Smooth muscle cell (in vitro differentiated cells): ENCODE results near the gene COQ10B. TPM values are rescaled to one million over a fixed set of nuclear protein-coding genes. Genes with fewer than 3 reads are reported as not detected.

Source experiments
- DNase-seq: peaks from one replicate; lab custom pipeline; 2025; ENCODE audit not compliant: unreplicated experiment; lab: John Stamatoyannopoulos, UW
- H2AFZ ChIP-seq: fragments of 200-600 bp; sonication (generic); 2 replicates; pipeline ENCODE4 v1.6.0; 2016; ENCODE audit warnings: antibody characterized with exemption, low read depth, mild to moderate bottlenecking
- H3F3A ChIP-seq: fragments of 200-600 bp; sonication (generic); 2 replicates; pipeline ENCODE4 v1.6.0; 2017; ENCODE audit warnings: antibody characterized with exemption, low read depth
- H3K27ac ChIP-seq: fragments of 200-600 bp; sonication (generic); 2 replicates; pipeline ENCODE4 v1.5.1; 2016; ENCODE audit warnings: low read depth, mild to moderate bottlenecking
- H3K27me3 ChIP-seq: fragments of 200-600 bp; sonication (generic); 2 replicates; pipeline ENCODE4 v1.6.1; 2016; ENCODE audit warnings: low read depth, mild to moderate bottlenecking
- H3K36me3 ChIP-seq: fragments of 200-600 bp; sonication (generic); 2 replicates; pipeline ENCODE4 v1.5.1; 2016; ENCODE audit warnings: low read depth
- H3K4me1 ChIP-seq: fragments of 200-600 bp; sonication (generic); 2 replicates; pipeline ENCODE4 v1.5.1; 2016; ENCODE audit warnings: low read depth
- H3K4me2 ChIP-seq: fragments of 200-600 bp; sonication (generic); 2 replicates; pipeline ENCODE4 v1.6.0; 2016; ENCODE audit warnings: mild to moderate bottlenecking
- H3K4me3 ChIP-seq: fragments of 200-600 bp; sonication (generic); 2 replicates; pipeline ENCODE4 v1.5.1; 2016; ENCODE audit warnings: mild to moderate bottlenecking
- H3K79me2 ChIP-seq: fragments of 200-600 bp; sonication (generic); 2 replicates; pipeline ENCODE4 v1.6.0; 2016; ENCODE audit warnings: low read depth, mild to moderate bottlenecking
- H3K9ac ChIP-seq: fragments of 200-600 bp; sonication (generic); 2 replicates; pipeline ENCODE4 v1.6.0; 2016; ENCODE audit warnings: low read depth
- H3K9me3 ChIP-seq: fragments of 200-600 bp; sonication (generic); replicated peaks from 2 replicates; pipeline ENCODE4 v1.5.1; 2016; ENCODE audit warnings: low read depth
- H4K20me1 ChIP-seq: fragments of 200-600 bp; sonication (generic); 2 replicates; pipeline ENCODE4 v1.6.0; 2016; ENCODE audit warnings: low read depth
- CTCF ChIP-seq: fragments of 200-600 bp; sonication (generic); IDR thresholded peaks from 2 replicates; pipeline ENCODE4 v1.5.1; 2017; ENCODE audit warnings: borderline replicate concordance, mild to moderate bottlenecking, antibody characterized with exemption; ENCODE audit not compliant: insufficient read depth, poor library complexity, severe bottlenecking
- WGBS: methylation state at CpG from one replicate; pipeline ENCODE4 v1.1.7; 2016; ENCODE audit warnings: low lambda C conversion rate; 5-methylcytosine and 5-hydroxymethylcytosine counted together
- polyA plus RNA-seq: library from polyadenylated mRNA; unstranded; fragments of >200 nt; fragmentation: Nextera tagmentation; extraction: Ambion mirVana; gene quantifications from 2 replicates; pipeline ENCODE4 v1.2.1, GENCODE V29; 2016
- total RNA-seq: library from RNA; depleted of rRNA; stranded (reverse); fragments of >200 nt; gene quantifications from 2 replicates; pipeline ENCODE4 v1.2.3, GENCODE V29; 2014

Gene COQ10B
- total and polyA plus RNA-seq, 2 experiments from 2014 or later, result 50.6 to 61.5 TPM

- peak overlapping the region; percentile 92 for H3K9ac ChIP-seq
- peak overlapping the region; percentile 58 for H3K27ac ChIP-seq
- no peaks in the 10 kb centered on the region for H3K27me3 ChIP-seq
- peak overlapping the region; percentile 90 for H2AFZ ChIP-seq
- no peak for DNase-seq
- peaks cover 7% of the 10 kb centered on the region for H3F3A ChIP-seq
- H3K4me3 ChIP-seq, result peak overlapping the region; percentile 97
- no peak for TF ChIP-seq CTCF
- H4K20me1 ChIP-seq, result peaks cover 38% of the 10 kb centered on the region
- peaks cover 45% of the 10 kb centered on the region for H3K79me2 ChIP-seq
- WGBS, result 3% methylated on average over 16 of the region's 16 CpGs
- H3K4me2 ChIP-seq, result peak overlapping the region; percentile 90
- no peaks in the 10 kb centered on the region for H3K9me3 ChIP-seq
- H3K4me1 ChIP-seq, result peaks cover 18% of the 10 kb centered on the region
- H3K36me3 ChIP-seq, result no peaks in the 10 kb centered on the region
These were observed 62.0 kb downstream of the COQ10B start for GRCh38 chr2:197515315-197515738.

DNA sequence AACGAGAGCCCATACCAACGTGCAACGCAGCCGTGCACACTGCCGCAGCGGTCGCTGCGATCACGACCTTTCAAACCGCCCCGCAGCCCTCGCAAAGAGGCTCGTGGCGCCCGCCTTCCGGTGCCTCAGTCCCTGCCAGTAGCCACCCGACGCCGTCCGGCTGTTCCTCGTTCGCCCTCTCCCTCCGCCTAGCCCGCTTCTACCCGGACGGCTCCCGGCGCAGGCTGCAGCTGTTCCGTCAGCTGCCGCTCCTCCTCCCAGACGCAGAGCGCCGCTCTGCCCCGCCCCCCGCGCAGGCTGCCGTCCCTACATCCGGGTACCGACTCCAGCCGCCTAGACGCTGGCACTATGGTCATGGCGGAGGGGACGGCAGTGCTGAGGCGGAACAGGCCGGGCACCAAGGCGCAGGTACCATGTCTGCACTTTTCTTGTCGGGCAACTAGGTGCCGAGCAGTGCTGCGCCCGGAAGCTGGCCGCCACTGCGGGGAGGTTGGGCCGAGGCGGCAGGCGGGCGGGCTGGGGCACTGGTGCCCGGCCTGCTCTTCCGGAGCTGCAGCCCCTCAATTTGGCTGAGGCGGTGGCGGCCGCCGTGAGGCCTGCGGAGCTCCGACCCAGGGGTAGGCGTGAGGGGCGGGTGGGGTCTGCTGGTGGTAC is 62.5 kb downstream of the COQ10B start, which contains the start of gene MOB4:
TSS of gene MOB4 (plus strand) at position 328 of the 654 bp plus-strand sequence. CDS start at position 349, 21 bp downstream.
- Histone ChIP-seq H3K79me2 (peaks cover 50% of the 10 kb centered on the region), H3K4me3 (peak within 1 kb of the TSS; percentile 97), H3K4me1 (peaks cover 18% of the 10 kb centered on the region), H3K9ac (peak within 1 kb of the TSS; percentile 92), H2AFZ (peak within 1 kb of the TSS; percentile 90), H3F3A (peaks cover 7% of the 10 kb centered on the region), H3K27me3 (no peaks in the 10 kb centered on the region), H3K4me2 (peak within 1 kb of the TSS; percentile 90), H3K36me3 (no peaks in the 10 kb centered on the region), H3K9me3 (no peaks in the 10 kb centered on the region), H3K27ac (peak within 1 kb of the TSS; percentile 58), H4K20me1 (peaks cover 43% of the 10 kb centered on the region)
- DNase-seq, result peak; percentile 84
- no peak for TF ChIP-seq CTCF
- under 1% methylated on average over 51 of the region's 66 CpGs for WGBS

- Histone ChIP-seq H3K27me3 (no peaks in the 10 kb centered on the region), H3K4me1 (peaks cover 18% of the 10 kb centered on the region), H3K79me2 (peaks cover 55% of the 10 kb centered on the region), H3K9me3 (no peaks in the 10 kb centered on the region), H3K4me2 (peak overlapping the region; percentile 90), H3K9ac (peak overlapping the region; percentile 92), H3K27ac (peak overlapping the region; percentile 58), H4K20me1 (peaks cover 47% of the 10 kb centered on the region), H2AFZ (peak overlapping the region; percentile 84), H3K36me3 (no peaks in the 10 kb centered on the region), H3K4me3 (peak overlapping the region; percentile 97), H3F3A (peaks cover 7% of the 10 kb centered on the region)
- DNase-seq, result no peak
- no peak for TF ChIP-seq CTCF
- WGBS, result under 1% methylated on average over 17 of the region's 17 CpGs
These were observed 63.0 kb downstream of the COQ10B start for GRCh38 chr2:197516393-197516761.
